Lung (tissue), 12 donors: ENCODE data around the gene CAD. TPM values are rescaled to one million over a fixed set of nuclear protein-coding genes. Genes with fewer than 3 reads are reported as not detected.

Experiments used
- ATAC-seq: fragments of 200-7000 bp; cut with Tn5 transposase; one replicate; pipeline ENCODE4 v1.9.1; 2020; ENCODE audit warnings: moderate number of reproducible peaks; ENCODE audit not compliant: insufficient read depth, low FRiP score
- DNase-seq, 3 donors: peaks; one replicate each; pipeline ENCODE4 v3.0.0-alpha.2; 2013 to 2017
- H3K27ac ChIP-seq, 2 donors: one replicate each; pipeline ENCODE4 v1.5.1; 2013; ENCODE audit warnings: mild to moderate bottlenecking in 2 of 2, moderate library complexity in 2 of 2, control low read depth in 1 of 2, inconsistent platforms in 1 of 2, low read depth in 1 of 2, low read length in 1 of 2
- H3K27me3 ChIP-seq, 3 donors: one replicate each; pipeline ENCODE4 v1.5.1; 2013; ENCODE audit warnings: low read length in 2 of 3; ENCODE audit not compliant: control insufficient read depth in 3 of 3, insufficient read depth in 3 of 3
- H3K36me3 ChIP-seq, 4 donors: one replicate each; pipeline ENCODE4 v1.5.1; 2013; ENCODE audit warnings: low read length in 4 of 4, mild to moderate bottlenecking in 1 of 4, moderate library complexity in 1 of 4; ENCODE audit not compliant: control insufficient read depth in 4 of 4, insufficient read depth in 4 of 4
- H3K4me1 ChIP-seq, 5 donors: one replicate each; pipeline ENCODE4 v1.5.1; 2013; ENCODE audit warnings: low read length in 5 of 5, mild to moderate bottlenecking in 2 of 5, moderate library complexity in 1 of 5; ENCODE audit not compliant: control insufficient read depth in 5 of 5, insufficient read depth in 5 of 5
- H3K4me3 ChIP-seq: one replicate; pipeline ENCODE4 v1.5.1; 2013; ENCODE audit warnings: mild to moderate bottlenecking, control low read depth, moderate library complexity
- H3K9ac ChIP-seq, 2 donors: one replicate each; pipeline ENCODE4 v1.5.1; 2013; ENCODE audit warnings: low read length in 2 of 2, control low read depth in 1 of 2; ENCODE audit not compliant: insufficient read depth in 1 of 2
- H3K9me3 ChIP-seq, 4 donors: one replicate each; pipeline ENCODE4 v1.5.1; 2013; ENCODE audit warnings: low read length in 3 of 4, mild to moderate bottlenecking in 1 of 4, moderate library complexity in 1 of 4; ENCODE audit not compliant: control insufficient read depth in 4 of 4, insufficient read depth in 3 of 4
- WGBS, 2 donors: extraction: QIAGEN DNeasy Blood & Tissue Kit; methylation state at CpG; one replicate each; pipeline ENCODE4 v1.1.7; 2013; 5-methylcytosine and 5-hydroxymethylcytosine counted together
- polyA plus RNA-seq, 2 donors: library from polyadenylated mRNA; stranded (reverse); fragments of 200-250 nt; gene quantifications; one replicate each; pipeline ENCODE4 v1.2.1, GENCODE V29; 2013
- total RNA-seq, 2 donors: library from RNA; depleted of rRNA in 1 of 2; stranded (reverse); fragments of >200 nt in 1 of 2; gene quantifications; one replicate each; pipeline ENCODE4 v1.2.1, GENCODE V29; 2014 to 2021
- TF ChIP-seq, protein P1 (sequence below): IDR thresholded peaks from 2 replicates; pipeline ENCODE4 v1.5.1; 2012; ENCODE audit warnings: mild to moderate bottlenecking; ENCODE audit errors: control extremely low read depth, extremely low read depth
- donor health status: control.
- donor health status: control.
- donor health status: Bipolar disorder and iron deficiency.
- donor health status: healthy.
- donor health status: DM: yes; HTN: yes; CAD: no.

The CAD gene
- total and polyA plus RNA-seq, 4 donors = 10.9 to 42.0 (median 18.9) TPM

DNA sequence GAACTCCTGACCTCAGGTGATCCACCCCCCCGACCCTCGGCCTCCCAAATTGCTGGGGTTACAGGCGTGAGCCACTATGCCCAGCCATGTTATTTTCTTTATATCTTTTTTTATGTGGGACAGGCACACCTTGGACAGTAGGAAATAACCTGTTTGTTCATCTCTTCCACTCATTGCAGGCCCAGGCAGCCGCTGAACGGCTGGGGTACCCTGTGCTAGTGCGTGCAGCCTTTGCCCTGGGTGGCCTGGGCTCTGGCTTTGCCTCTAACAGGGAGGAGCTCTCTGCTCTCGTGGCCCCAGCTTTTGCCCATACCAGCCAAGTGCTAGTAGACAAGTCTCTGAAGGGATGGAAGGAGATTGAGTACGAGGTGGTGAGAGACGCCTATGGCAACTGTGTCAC lies 8.4 kb downstream of the CAD start:
- ATAC-seq (no peak), DNase-seq (no peak)
- no peaks in the 10 kb centered on the region for H3K27me3 ChIP-seq
- 95 to 97% methylated on average over 9 of the region's 9 CpGs for WGBS, 2 donors
- peaks cover 20 to 44% (median 39%) of the 10 kb centered on the region in 4 donors for H3K36me3 ChIP-seq
- H3K27ac ChIP-seq = no peak overlapping the region
- no peak overlapping the region for H3K4me3 ChIP-seq
- no peaks in the 10 kb centered on the region for H3K4me1 ChIP-seq
- TF ChIP-seq, protein P1, sequence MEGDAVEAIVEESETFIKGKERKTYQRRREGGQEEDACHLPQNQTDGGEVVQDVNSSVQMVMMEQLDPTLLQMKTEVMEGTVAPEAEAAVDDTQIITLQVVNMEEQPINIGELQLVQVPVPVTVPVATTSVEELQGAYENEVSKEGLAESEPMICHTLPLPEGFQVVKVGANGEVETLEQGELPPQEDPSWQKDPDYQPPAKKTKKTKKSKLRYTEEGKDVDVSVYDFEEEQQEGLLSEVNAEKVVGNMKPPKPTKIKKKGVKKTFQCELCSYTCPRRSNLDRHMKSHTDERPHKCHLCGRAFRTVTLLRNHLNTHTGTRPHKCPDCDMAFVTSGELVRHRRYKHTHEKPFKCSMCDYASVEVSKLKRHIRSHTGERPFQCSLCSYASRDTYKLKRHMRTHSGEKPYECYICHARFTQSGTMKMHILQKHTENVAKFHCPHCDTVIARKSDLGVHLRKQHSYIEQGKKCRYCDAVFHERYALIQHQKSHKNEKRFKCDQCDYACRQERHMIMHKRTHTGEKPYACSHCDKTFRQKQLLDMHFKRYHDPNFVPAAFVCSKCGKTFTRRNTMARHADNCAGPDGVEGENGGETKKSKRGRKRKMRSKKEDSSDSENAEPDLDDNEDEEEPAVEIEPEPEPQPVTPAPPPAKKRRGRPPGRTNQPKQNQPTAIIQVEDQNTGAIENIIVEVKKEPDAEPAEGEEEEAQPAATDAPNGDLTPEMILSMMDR = no peak
- no peak overlapping the region for H3K9ac ChIP-seq
- no peaks in the 10 kb centered on the region for H3K9me3 ChIP-seq

DNA sequence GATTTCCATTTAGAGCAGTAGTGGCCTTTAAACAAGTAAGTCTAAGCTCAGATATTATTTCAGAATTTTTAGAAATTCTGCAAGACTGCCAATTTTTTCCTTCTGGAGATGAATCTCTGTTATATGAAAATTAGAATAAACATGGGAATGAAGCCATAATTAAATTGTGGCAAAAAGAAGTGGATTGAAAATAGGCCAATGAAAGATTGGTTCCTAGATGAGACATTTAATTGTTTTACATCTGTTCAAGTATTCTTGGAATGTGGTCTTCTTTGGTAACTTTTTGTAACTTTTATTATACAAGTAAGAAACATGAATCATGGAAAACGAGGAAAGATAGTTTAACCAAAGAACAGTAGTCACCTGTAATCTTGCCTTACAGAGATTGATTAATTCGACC lies 10.3 kb downstream of the CAD start:
- no peaks in the 10 kb centered on the region for H3K4me1 ChIP-seq
- TF ChIP-seq, protein P1 = no peak
- H3K27ac ChIP-seq = no peak overlapping the region
- 90 to 93% methylated on average over 2 of the region's 2 CpGs for WGBS, 2 donors
- H3K4me3 ChIP-seq = no peak overlapping the region
- no peaks in the 10 kb centered on the region for H3K9me3 ChIP-seq
- no peak overlapping the region for H3K9ac ChIP-seq
- H3K27me3 ChIP-seq = no peaks in the 10 kb centered on the region
- ATAC-seq = no peak
- DNase-seq = no peak
- H3K36me3 ChIP-seq = peaks cover 32 to 51% (median 44%) of the 10 kb centered on the region in 4 donors

DNA sequence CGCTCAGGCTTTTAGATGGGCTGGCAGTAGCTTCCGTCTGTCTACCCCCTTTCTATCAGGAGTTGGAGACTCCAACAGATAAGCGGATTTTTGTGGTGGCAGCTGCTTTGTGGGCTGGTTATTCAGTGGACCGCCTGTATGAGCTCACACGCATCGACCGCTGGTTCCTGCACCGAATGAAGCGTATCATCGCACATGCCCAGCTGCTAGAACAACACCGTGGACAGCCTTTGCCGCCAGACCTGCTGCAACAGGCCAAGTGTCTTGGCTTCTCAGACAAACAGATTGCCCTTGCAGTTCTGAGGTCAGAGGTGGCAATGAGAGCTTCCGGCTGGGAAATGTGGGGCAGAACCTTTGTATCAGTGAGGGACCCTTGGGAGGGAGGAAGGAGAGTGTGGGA lies 14.8 kb downstream of the CAD start:
- Histone ChIP-seq H3K36me3 (peaks cover 34 to 62% (median 38%) of the 10 kb centered on the region in 4 donors), H3K4me1 (no peaks in the 10 kb centered on the region), H3K27ac (no peak overlapping the region), H3K27me3 (no peaks in the 10 kb centered on the region), H3K4me3 (no peak overlapping the region), H3K9ac (no peak overlapping the region), H3K9me3 (no peaks in the 10 kb centered on the region)
- DNase-seq (no peak), ATAC-seq (no peak)
- WGBS, 2 donors = 97% methylated on average over 13 of the region's 13 CpGs
- TF ChIP-seq, protein P1 = no peak

DNA sequence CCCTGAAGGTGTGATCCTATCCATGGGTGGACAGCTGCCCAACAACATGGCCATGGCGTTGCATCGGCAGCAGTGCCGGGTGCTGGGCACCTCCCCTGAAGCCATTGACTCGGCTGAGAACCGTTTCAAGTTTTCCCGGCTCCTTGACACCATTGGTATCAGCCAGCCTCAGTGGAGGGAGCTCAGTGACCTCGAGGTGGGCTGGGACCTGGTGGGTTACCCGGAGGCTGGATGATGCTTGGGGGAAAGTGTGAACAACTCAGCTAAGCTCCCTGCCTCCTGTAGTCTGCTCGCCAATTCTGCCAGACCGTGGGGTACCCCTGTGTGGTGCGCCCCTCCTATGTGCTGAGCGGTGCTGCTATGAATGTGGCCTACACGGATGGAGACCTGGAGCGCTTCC lies 16.2 kb downstream of the CAD start:
- 95 to 97% methylated on average over 14 of the region's 14 CpGs for WGBS, 2 donors
- Histone ChIP-seq H3K9ac (no peak overlapping the region), H3K27ac (no peak overlapping the region), H3K36me3 (peaks cover 40 to 71% (median 45%) of the 10 kb centered on the region in 4 donors), H3K9me3 (no peaks in the 10 kb centered on the region), H3K4me3 (no peak overlapping the region), H3K4me1 (no peaks in the 10 kb centered on the region), H3K27me3 (no peaks in the 10 kb centered on the region)
- TF ChIP-seq, protein P1 = no peak
- DNase-seq (no peak), ATAC-seq (no peak)
